ENCODE measurements around the gene TMEM181.

- TF ChIP-seq, protein P1, sequence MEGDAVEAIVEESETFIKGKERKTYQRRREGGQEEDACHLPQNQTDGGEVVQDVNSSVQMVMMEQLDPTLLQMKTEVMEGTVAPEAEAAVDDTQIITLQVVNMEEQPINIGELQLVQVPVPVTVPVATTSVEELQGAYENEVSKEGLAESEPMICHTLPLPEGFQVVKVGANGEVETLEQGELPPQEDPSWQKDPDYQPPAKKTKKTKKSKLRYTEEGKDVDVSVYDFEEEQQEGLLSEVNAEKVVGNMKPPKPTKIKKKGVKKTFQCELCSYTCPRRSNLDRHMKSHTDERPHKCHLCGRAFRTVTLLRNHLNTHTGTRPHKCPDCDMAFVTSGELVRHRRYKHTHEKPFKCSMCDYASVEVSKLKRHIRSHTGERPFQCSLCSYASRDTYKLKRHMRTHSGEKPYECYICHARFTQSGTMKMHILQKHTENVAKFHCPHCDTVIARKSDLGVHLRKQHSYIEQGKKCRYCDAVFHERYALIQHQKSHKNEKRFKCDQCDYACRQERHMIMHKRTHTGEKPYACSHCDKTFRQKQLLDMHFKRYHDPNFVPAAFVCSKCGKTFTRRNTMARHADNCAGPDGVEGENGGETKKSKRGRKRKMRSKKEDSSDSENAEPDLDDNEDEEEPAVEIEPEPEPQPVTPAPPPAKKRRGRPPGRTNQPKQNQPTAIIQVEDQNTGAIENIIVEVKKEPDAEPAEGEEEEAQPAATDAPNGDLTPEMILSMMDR (IDR thresholded peaks at IDR 0.05; ENCODE audit: insufficient read depth, low read length, poor library complexity, severe bottlenecking) = no peak
- no peak for TF ChIP-seq EZH2phosphoT487 (conservative IDR thresholded peaks at IDR 0.05; ENCODE audit: low read length)
These were observed 30.3 kb upstream of the TMEM181 start for GRCh38 chr6:158529629-158530028.

Measured in SU-DHL-6 (cell line).